CD4-positive, alpha-beta memory T cell (primary cell): Measurements from ENCODE around the gene HSD11B1. TPM values are rescaled to one million over a fixed set of nuclear protein-coding genes. Genes with fewer than 3 reads are reported as not detected.
A peak's percentile ranks its signal among the peaks of the same experiment; 100 is the strongest.

Source experiments
- CTCF ChIA-PET: fragments of 350-600 bp; sonication (Branson Sonifier 250); formaldehyde crosslinking; loops from one replicate; lab custom pipeline; 2021; ENCODE audit warnings: inconsistent platforms; ENCODE audit not compliant: partially characterized antibody; lab: Charles Lee
- POLR2A ChIA-PET: fragments of 350-600 bp; sonication (Branson Sonifier 250); formaldehyde crosslinking; loops from one replicate; lab custom pipeline; 2021; ENCODE audit not compliant: partially characterized antibody; lab: Charles Lee
- DNase-seq, 5 donors: peaks; one replicate each; pipeline versions ENCODE4 v3.0.0 to v3.0.0-alpha.2; 2020 to 2022; ENCODE audit warnings: mixed read lengths in 1 of 5
- H3K27ac ChIP-seq: one replicate; pipeline ENCODE4 v1.7.0; 2013; ENCODE audit warnings: low read depth, low read length
- H3K27me3 ChIP-seq: 2 replicates; pipeline ENCODE4 v1.7.0; 2013; ENCODE audit warnings: mild to moderate bottlenecking, low read length, moderate library complexity; ENCODE audit not compliant: insufficient read depth
- H3K36me3 ChIP-seq: 2 replicates; pipeline ENCODE4 v1.7.0; 2013; ENCODE audit warnings: mild to moderate bottlenecking, low read length, moderate library complexity; ENCODE audit not compliant: insufficient read depth
- H3K4me1 ChIP-seq: 2 replicates; pipeline ENCODE4 v1.7.0; 2013; ENCODE audit warnings: mild to moderate bottlenecking, low read length, moderate library complexity; ENCODE audit not compliant: insufficient read depth
- H3K4me3 ChIP-seq, 2 donors: one replicate each; pipeline ENCODE4 v1.7.0; 2013; ENCODE audit warnings: low read length in 2 of 2, mild to moderate bottlenecking in 1 of 2
- H3K9me3 ChIP-seq, 2 donors: one replicate each; pipeline ENCODE4 v1.7.0; 2013; ENCODE audit warnings: low read length in 2 of 2, control low read depth in 1 of 2; ENCODE audit not compliant: control insufficient read depth in 1 of 2
- H3K27ac Mint-ChIP-seq, 7 donors: one replicate each; pipeline ENCODE4 v1.8.0; 2020 to 2021; ENCODE audit warnings: mixed read lengths in 7 of 7, mild to moderate bottlenecking in 6 of 7, inconsistent platforms in 3 of 7, moderate library complexity in 3 of 7
- H3K27me3 Mint-ChIP-seq, 2 donors: one replicate each; pipeline ENCODE4 v1.8.0; 2020 to 2021; ENCODE audit warnings: mixed read lengths in 2 of 2
- H3K36me3 Mint-ChIP-seq, 2 donors: one replicate each; pipeline ENCODE4 v1.8.0; 2020 to 2021; ENCODE audit warnings: mixed read lengths in 2 of 2, inconsistent platforms in 1 of 2, mild to moderate bottlenecking in 1 of 2
- H3K4me1 Mint-ChIP-seq, 4 donors: one replicate each; pipeline ENCODE4 v1.8.0; 2020 to 2021; ENCODE audit warnings: mixed read lengths in 4 of 4, mild to moderate bottlenecking in 1 of 4
- H3K4me3 Mint-ChIP-seq, 8 donors: one replicate each; pipeline ENCODE4 v1.8.0; 2020 to 2021; ENCODE audit warnings: mixed read lengths in 8 of 8, mild to moderate bottlenecking in 7 of 8, moderate library complexity in 6 of 8, inconsistent platforms in 3 of 8
- H3K9me3 Mint-ChIP-seq, 8 donors: one replicate each; pipeline ENCODE4 v1.8.0; 2020 to 2021; ENCODE audit warnings: mixed read lengths in 8 of 8, mild to moderate bottlenecking in 5 of 8, inconsistent platforms in 3 of 8, moderate library complexity in 1 of 8
- intact Hi-C: fragments of 100-400 bp; cut with micrococcal nuclease; formaldehyde crosslinking; loops from one replicate; pipeline ENCODE4 v1.15.1; 2023
- polyA plus RNA-seq, 2 donors: library from polyadenylated mRNA; unstranded; fragments of 300-500 nt; fragmentation: Illumina TruSeq; gene quantifications; one replicate each; pipeline ENCODE4 v1.2.3, GENCODE V29; 2021
- total RNA-seq, 2 experiments: library from RNA; stranded (reverse); gene quantifications; one replicate each; pipeline ENCODE4 v1.2.3, GENCODE V29; 2021

Gene HSD11B1
- total and polyA plus RNA-seq, 4 experiments from 2014 or later, result 0.49 to 7.3 (median 5.6) TPM; not detected in 1

- Mint-ChIP-seq H3K27me3 (no peaks in the 10 kb centered on the region), H3K27ac (peak overlapping the region in 5 of 7 donors; percentile 53 to 91 (median 85)), H3K4me3 (peak overlapping the region in 5 of 8 donors; percentile 26 to 77 (median 72)), H3K4me1 (peaks cover 34 to 64% (median 44%) of the 10 kb centered on the region in 4 donors), H3K9me3 (no peaks in the 10 kb centered on the region), H3K36me3 (peaks cover 65 to 77% of the 10 kb centered on the region in 2 donors)
- Histone ChIP-seq H3K27me3 (no peaks in the 10 kb centered on the region), H3K4me3 (no peak overlapping the region), H3K4me1 (peaks cover 69% of the 10 kb centered on the region), H3K27ac (peak overlapping the region; percentile 33), H3K36me3 (peaks cover 40% of the 10 kb centered on the region), H3K9me3 (no peaks in the 10 kb centered on the region)
- POLR2A ChIA-PET, result interaction anchor here (31.0 to 36.1 kb wide), 2 partner anchors 7 to 8 kb away, joined by 1778 read pairs; partner anchors contain the start of genes C1orf74 and TRAF3IP3
- intact Hi-C loops, result no loop called here
- DNase-seq, result no peak
- CTCF ChIA-PET, result interaction anchor here (0.8 to 16.0 kb wide), 3 partner anchors 11 to 163 kb away, joined by 3 to 385 read pairs (median 28); partner anchors contain the start of gene TRAF3IP3
Observed at GRCh38 chr1:209766051-209766450, 61.4 kb downstream of the HSD11B1 start.

- intact Hi-C loops, result no loop called here
- Histone ChIP-seq H3K27ac (peak overlapping the region; percentile 79), H3K36me3 (peaks cover 33% of the 10 kb centered on the region), H3K4me1 (peaks cover 69% of the 10 kb centered on the region), H3K27me3 (no peaks in the 10 kb centered on the region), H3K9me3 (no peaks in the 10 kb centered on the region), H3K4me3 (peak overlapping the region in 1 of 2 donors; percentile 84)
- Mint-ChIP-seq H3K27me3 (no peaks in the 10 kb centered on the region), H3K4me1 (peaks cover 23 to 53% (median 35%) of the 10 kb centered on the region in 4 donors), H3K4me3 (peak overlapping the region in 5 of 8 donors; percentile 13 to 77 (median 70)), H3K36me3 (peaks cover 55 to 67% of the 10 kb centered on the region in 2 donors), H3K27ac (peak overlapping the region in 5 of 7 donors; percentile 1 to 91 (median 85)), H3K9me3 (no peaks in the 10 kb centered on the region)
- CTCF ChIA-PET, result interaction anchor here (1.4 to 16.0 kb wide), 3 partner anchors 12 to 61 kb away, joined by 5 to 385 read pairs (median 28); partner anchors contain the start of genes TRAF3IP3 and UTP25
- POLR2A ChIA-PET, result interaction anchor here (31.0 to 36.1 kb wide), 2 partner anchors 7 to 8 kb away, joined by 1778 read pairs; partner anchors contain the start of genes C1orf74 and TRAF3IP3
- no peak for DNase-seq
Observed at GRCh38 chr1:209767096-209767495, 62.5 kb downstream of the HSD11B1 start.

GRCh38 chr1:209767706-209768105 lies 63.1 kb downstream of the HSD11B1 start:
- no peaks in the 10 kb centered on the region for H3K27me3 ChIP-seq
- H3K4me3 Mint-ChIP-seq, result no peak overlapping the region
- H3K9me3 Mint-ChIP-seq, result no peaks in the 10 kb centered on the region
- peaks cover 32% of the 10 kb centered on the region for H3K36me3 ChIP-seq
- no peaks in the 10 kb centered on the region for H3K27me3 Mint-ChIP-seq
- POLR2A ChIA-PET, result interaction anchor here (1.0 to 36.1 kb wide), 11 partner anchors 6 to 95 kb away, joined by 3 to 1778 read pairs (median 11); partner anchors contain the start of genes C1orf74, IRF6, TRAF3IP3 and UTP25
- peak overlapping the region; percentile 11 to 84 for H3K4me3 ChIP-seq
- CTCF ChIA-PET, result interaction anchor here (0.8 to 16.0 kb wide), 8 partner anchors 8 to 76 kb away, joined by 3 to 385 read pairs (median 14); partner anchors contain the start of genes C1orf74, TRAF3IP3 and UTP25
- H3K9me3 ChIP-seq, result no peaks in the 10 kb centered on the region
- DNase-seq, result no peak
- intact Hi-C loops, result loop anchor here (1.0 to 2.0 kb wide), 7 partner anchors 11 to 75 kb away; partner anchors contain the start of genes C1orf74, TRAF3IP3 and UTP25
- H3K27ac Mint-ChIP-seq, result no peak overlapping the region
- peaks cover 69% of the 10 kb centered on the region for H3K4me1 ChIP-seq
- peak overlapping the region; percentile 79 for H3K27ac ChIP-seq
- peaks cover 17 to 47% (median 30%) of the 10 kb centered on the region in 4 donors for H3K4me1 Mint-ChIP-seq
- H3K36me3 Mint-ChIP-seq, result peaks cover 49 to 61% of the 10 kb centered on the region in 2 donors

- intact Hi-C loops, result loop anchor here (1.0 to 2.0 kb wide), 7 partner anchors 11 to 76 kb away; partner anchors contain the start of genes C1orf74, TRAF3IP3 and UTP25
- peaks cover 11 to 41% (median 24%) of the 10 kb centered on the region in 4 donors for H3K4me1 Mint-ChIP-seq
- no peaks in the 10 kb centered on the region for H3K9me3 Mint-ChIP-seq
- no peaks in the 10 kb centered on the region for H3K27me3 Mint-ChIP-seq
- peak overlapping the region; percentile 83 to 84 for H3K4me3 ChIP-seq
- peak; percentile 82 to 92 (median 85) for DNase-seq
- H3K36me3 ChIP-seq, result peaks cover 32% of the 10 kb centered on the region
- H3K27ac ChIP-seq, result peak overlapping the region; percentile 79
- CTCF ChIA-PET, result interaction anchor here (0.8 to 16.0 kb wide), 10 partner anchors 14 to 77 kb away, joined by 3 to 385 read pairs (median 8); partner anchors contain the start of genes C1orf74, TRAF3IP3 and UTP25
- peaks cover 69% of the 10 kb centered on the region for H3K4me1 ChIP-seq
- H3K27ac Mint-ChIP-seq, result no peak overlapping the region
- POLR2A ChIA-PET, result interaction anchor here (0.9 to 36.1 kb wide), 16 partner anchors 6 to 1810 kb away, joined by 3 to 1778 read pairs (median 7); partner anchors contain the start of genes C1orf74, IRF6, SLC30A1 and TRAF3IP3
- no peak overlapping the region for H3K4me3 Mint-ChIP-seq
- H3K36me3 Mint-ChIP-seq, result peaks cover 42 to 54% of the 10 kb centered on the region in 2 donors
- no peaks in the 10 kb centered on the region for H3K27me3 ChIP-seq
- no peaks in the 10 kb centered on the region for H3K9me3 ChIP-seq
Observed at GRCh38 chr1:209768354-209768774, 63.7 kb downstream of the HSD11B1 start.

GRCh38 chr1:209769171-209769904 lies 64.7 kb downstream of the HSD11B1 start:
- Histone ChIP-seq H3K4me1 (peaks cover 69% of the 10 kb centered on the region), H3K27me3 (no peaks in the 10 kb centered on the region), H3K27ac (peak overlapping the region; percentile 79), H3K9me3 (no peaks in the 10 kb centered on the region), H3K4me3 (peak overlapping the region; percentile 83 to 84), H3K36me3 (peaks cover 33% of the 10 kb centered on the region)
- H3K4me3 Mint-ChIP-seq, result no peak overlapping the region
- CTCF ChIA-PET, result interaction anchor here (0.8 to 16.0 kb wide), 13 partner anchors 14 to 203 kb away, joined by 3 to 385 read pairs (median 5); partner anchors contain the start of genes C1orf74 and TRAF3IP3
- H3K27ac Mint-ChIP-seq, result no peak overlapping the region
- POLR2A ChIA-PET, result interaction anchor here (0.6 to 36.1 kb wide), 19 partner anchors 5 to 1525 kb away, joined by 3 to 1778 read pairs (median 5); partner anchors contain the start of genes C1orf74, IRF6, PLXNA2 and TRAF3IP3
- peaks cover 1 to 31% (median 23%) of the 10 kb centered on the region in 4 donors for H3K4me1 Mint-ChIP-seq
- DNase-seq, result peak; percentile 74 to 88 (median 78)
- H3K9me3 Mint-ChIP-seq, result no peaks in the 10 kb centered on the region
- intact Hi-C loops, result loop anchor here (2.0 kb wide), 1 partner anchor 77 kb away; no protein-coding TSS in a partner anchor
- peaks cover 34 to 44% of the 10 kb centered on the region in 2 donors for H3K36me3 Mint-ChIP-seq
- no peaks in the 10 kb centered on the region for H3K27me3 Mint-ChIP-seq

- no peaks in the 10 kb centered on the region for H3K9me3 Mint-ChIP-seq
- no peak overlapping the region for H3K27ac Mint-ChIP-seq
- peaks cover 0 to 27% (median 27%) of the 10 kb centered on the region in 4 donors for H3K4me1 Mint-ChIP-seq
- H3K4me1 ChIP-seq, result peaks cover 74% of the 10 kb centered on the region
- peak overlapping the region; percentile 83 to 84 for H3K4me3 ChIP-seq
- intact Hi-C loops, result loop anchor here (2.0 kb wide), 1 partner anchor 77 kb away; no protein-coding TSS in a partner anchor
- H3K27me3 ChIP-seq, result no peaks in the 10 kb centered on the region
- ChIA-PET CTCF (interaction anchor here (1.0 to 16.0 kb wide), 11 partner anchors 13 to 204 kb away, joined by 3 to 385 read pairs (median 5); partner anchors contain the start of genes C1orf74 and TRAF3IP3), POLR2A (interaction anchor here (0.8 to 36.1 kb wide), 15 partner anchors 4 to 1526 kb away, joined by 3 to 1778 read pairs (median 5); partner anchors contain the start of genes C1orf74, PLXNA2, TRAF3IP3 and UTP25)
- H3K36me3 Mint-ChIP-seq, result peaks cover 38 to 42% of the 10 kb centered on the region in 2 donors
- no peak for DNase-seq
- no peak overlapping the region for H3K4me3 Mint-ChIP-seq
- peak overlapping the region; percentile 79 for H3K27ac ChIP-seq
- H3K36me3 ChIP-seq, result peaks cover 39% of the 10 kb centered on the region
- H3K27me3 Mint-ChIP-seq, result no peaks in the 10 kb centered on the region
- H3K9me3 ChIP-seq, result no peaks in the 10 kb centered on the region
Observed at GRCh38 chr1:209769971-209770370, 65.3 kb downstream of the HSD11B1 start.
